COLO829 (cell line): ENCODE measurements around the gene RAB30.
"Not testable (repeated sequence)": the region's sequence is repeated elsewhere in the genome, so short reads cannot be mapped to it uniquely, and the experiment has no call there.

Source experiments
- DNase-seq: peaks from one replicate; pipeline ENCODE4 v3.0.0; 2012; ENCODE audit warnings: low spot score

RAB30 gene

DNA sequence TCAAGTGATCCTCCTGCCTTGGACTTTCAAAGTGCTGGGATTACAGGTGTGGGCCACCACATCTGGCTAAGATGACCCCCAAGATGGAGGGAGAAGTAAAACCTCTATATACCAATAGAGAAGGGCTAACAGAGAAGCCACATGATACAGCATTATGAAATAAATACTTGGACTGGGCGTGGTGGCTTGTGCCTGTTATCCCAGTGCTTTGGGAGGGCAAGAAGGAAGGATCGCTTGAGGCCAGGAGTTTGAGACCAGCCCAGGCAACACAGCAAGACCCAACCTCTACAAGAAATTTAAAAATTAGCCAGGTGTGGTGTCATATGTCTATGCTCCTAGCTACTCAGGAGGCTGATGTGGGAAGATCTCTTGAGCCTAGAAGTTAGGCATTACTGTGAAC lies 61.7 kb downstream of the RAB30 start:
- no peak for DNase-seq

DNA sequence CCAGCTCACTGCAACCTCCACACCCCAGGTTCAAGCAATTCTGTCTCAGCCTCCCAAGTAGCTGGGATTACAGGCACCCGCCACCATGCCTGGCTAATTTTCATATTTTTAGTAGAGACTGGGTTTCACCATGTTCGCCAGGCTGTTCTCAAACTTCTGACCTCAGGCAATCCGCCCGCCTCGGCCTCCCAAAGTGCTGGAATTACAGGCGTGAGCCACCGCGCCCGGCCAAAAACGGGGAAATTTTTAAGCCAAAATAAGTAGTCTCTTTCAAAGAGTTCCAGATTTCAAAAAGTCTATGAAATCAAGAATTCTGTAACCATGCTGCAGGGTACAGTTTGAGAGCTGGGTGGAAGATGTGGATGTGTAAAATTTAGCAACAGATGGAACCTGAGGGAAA lies 62.6 kb downstream of the RAB30 start:
- not testable (repeated sequence) for DNase-seq

- no peak for DNase-seq
These were observed 63.1 kb downstream of the RAB30 start for GRCh38 chr11:83008581-83008923.

GRCh38 chr11:83007909-83008580 lies 63.7 kb downstream of the RAB30 start:
- peak; percentile 35 for DNase-seq

DNA sequence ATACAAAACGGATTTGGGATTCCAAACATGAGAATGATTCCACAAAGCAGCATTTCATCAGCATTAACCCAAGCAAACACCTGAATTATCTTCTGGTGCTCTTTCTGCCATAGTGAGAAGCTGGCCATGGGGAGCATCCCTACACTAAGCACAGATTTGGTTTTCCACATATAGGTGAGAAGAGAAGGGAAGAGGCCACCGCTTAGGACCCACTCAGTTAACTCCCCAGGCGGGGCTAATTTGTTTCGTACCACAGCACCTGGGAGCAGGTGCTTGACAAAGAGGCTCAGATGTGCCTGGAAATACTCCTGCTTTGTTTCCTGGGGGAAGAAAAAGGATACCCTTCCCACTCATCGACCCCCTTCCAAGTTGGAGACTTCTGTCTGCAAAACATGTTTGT lies 64.2 kb downstream of the RAB30 start:
- DNase-seq: no peak

GRCh38 chr11:83006877-83007330 lies 64.8 kb downstream of the RAB30 start:
- no peak for DNase-seq

DNA sequence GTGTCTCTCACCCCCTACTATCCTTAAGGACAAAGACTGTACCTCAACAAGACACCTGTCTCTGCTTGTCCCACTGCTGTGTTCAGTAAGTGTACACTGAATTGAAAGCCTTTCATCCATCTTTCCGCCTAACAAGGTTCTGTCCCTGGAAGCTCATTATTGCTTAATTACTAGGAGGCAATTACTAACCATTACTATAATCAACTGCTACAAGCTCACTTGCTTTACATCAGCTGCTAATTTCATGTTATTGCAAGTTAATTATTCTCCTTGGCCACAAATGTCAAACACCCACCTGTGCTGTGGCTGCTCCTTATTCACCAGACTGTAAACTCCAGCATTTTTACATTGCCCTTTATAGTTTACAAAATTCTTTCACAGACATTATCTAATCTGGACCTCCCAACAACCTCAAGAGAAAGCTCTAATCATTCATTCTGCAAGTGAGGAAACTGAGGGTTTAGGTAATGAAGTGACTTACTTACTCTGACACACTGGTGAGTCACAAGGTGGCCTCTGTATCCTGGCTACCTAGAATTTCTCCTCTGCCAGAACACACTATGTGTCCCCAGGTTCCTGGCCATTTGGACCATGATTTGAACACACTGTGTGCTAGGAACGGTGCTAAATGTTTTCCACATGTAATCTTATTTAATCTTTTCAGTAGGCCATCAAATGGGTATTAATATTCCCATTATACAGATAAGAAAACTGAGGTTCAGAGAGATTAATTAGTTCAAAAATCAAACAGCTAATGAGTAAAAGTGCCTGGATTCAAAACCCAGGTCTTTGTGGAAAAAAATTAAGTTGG lies 66.7 kb downstream of the RAB30 start:
- DNase-seq: no peak

GRCh38 chr11:83002522-83002921 lies 69.2 kb downstream of the RAB30 start:
- no peak for DNase-seq

DNA sequence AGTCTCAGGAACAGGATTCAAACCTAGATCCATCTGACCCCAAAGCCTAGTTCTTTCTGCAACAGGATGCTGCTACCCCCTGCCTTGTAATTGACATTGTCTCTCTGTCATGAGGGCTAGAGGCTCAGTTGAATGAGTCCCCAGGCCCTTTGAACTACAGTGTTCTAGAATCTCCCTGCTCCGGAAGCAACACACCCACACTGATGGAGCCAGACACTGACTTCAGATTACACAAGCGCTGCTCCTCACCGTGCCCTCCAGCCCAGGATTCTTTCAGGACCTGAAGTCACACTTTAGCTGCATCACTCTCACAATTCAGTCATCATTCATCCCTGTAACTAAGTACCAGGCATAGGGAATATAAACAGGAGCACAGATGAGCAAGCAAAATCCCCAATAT lies 69.6 kb downstream of the RAB30 start:
- DNase-seq: no peak

DNA sequence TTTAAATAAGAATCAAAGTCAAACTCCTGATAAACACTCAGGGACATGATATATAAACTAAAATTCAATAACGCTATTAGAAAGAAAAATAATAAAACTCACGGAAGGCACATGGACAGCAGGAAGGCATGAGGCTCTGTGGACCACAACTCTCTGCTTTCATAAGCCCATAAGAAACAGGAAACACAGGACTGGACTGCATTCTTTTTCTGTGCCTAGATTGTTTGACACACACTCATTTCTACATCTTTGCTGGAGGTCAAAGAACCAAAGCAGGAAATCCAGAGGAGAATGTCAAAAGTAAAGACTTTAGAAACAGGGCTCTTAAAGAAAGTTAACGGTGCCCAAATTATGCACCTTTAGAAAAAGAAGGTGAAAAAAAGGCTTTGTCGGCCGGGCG lies 71.3 kb downstream of the RAB30 start:
- no peak for DNase-seq

GRCh38 chr11:82999232-82999631 lies 72.5 kb downstream of the RAB30 start:
- DNase-seq: no peak

- no peak for DNase-seq
These were observed 73.0 kb downstream of the RAB30 start for GRCh38 chr11:82998697-82999096.

DNA sequence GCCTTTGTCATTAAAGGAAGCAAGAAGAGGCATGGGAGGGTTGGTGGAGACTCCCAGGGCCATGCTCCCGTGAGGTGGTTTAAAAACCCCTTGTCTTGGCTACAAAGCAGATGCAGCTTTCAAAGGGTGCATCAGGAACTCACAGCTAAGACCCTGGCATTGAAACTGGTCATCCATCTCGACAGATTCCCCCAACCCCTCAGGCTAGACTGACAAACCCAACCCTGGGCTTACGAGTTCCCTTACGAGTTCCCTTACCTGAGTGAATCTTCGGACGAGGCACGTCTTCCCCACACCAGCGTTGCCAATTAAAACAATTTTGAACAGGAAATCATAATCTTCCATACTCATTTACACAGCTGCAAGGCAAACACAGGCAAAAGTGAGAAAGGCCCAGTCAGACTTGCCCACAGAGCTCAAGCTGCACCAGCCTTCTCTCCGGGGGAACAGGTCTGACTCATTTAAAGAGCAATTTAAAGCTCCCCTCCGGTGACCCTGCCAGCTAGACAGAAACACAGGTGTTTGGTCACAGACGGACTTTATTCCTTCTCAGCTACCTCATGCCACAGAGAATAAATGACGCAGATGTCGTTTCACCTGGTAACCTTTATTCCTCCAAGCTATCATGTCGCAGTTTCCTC lies 74.6 kb downstream of the RAB30 start:
- DNase-seq: no peak

DNA sequence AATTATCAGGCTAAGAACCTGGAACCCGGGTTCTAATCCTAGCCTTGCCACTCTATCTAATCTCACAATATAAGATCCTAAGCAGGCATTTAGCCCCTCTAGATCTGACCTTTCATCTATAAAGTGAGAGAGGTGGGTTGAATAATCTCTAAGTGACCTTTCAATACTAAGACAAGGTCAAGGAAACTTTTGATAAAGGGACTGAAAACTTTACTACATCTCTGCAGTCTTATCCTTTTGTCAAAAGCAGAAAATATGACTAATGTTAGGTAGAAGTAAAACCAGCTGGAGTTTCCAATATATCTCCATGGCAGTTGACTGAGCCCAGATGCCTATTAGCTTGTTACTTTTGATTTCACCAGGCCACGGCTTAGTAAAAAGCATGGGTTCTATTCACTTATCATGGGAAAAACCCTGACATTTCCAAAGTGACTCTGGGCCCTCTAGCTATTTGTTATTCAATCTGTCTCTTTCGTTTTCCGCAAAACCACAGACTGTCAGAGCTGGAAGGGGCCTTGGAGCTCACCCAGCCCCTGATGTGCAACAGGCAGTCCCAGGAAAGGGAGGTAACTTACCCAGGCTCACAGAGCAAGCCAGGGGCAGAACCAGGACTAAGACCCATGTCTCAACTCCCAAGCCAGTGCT lies 75.8 kb downstream of the RAB30 start:
- no peak for DNase-seq

- no peak for DNase-seq
These were observed 76.5 kb downstream of the RAB30 start for GRCh38 chr11:82995235-82995634.

GRCh38 chr11:82994604-82995230 lies 77.0 kb downstream of the RAB30 start:
- DNase-seq: no peak

- no peak for DNase-seq
These were observed 79.5 kb downstream of the RAB30 start for GRCh38 chr11:82992223-82992622.

- no peak for DNase-seq
These were observed 81.9 kb downstream of the RAB30 start for GRCh38 chr11:82989628-82990404.

- peak; percentile 75 for DNase-seq
These were observed 82.6 kb downstream of the RAB30 start for GRCh38 chr11:82988936-82989627.

DNA sequence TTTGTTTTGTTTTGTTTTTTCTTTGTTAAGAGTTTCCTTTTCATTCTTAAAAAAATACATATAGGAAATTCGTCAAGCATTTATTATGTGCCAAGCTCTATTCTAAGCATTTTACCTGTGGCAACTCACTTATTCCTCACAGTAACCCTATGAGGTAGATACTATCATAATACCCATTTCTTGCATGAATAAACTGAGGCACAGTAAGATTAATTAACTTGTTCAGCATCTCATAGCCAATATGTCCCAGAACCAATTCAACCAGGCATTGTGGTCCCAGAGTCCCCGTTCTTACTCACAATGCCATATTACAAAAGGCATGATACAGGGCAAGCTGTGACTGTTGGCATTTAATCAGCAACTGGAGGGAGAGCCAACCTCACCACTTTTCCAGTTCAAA lies 83.7 kb downstream of the RAB30 start:
- DNase-seq: no peak

DNA sequence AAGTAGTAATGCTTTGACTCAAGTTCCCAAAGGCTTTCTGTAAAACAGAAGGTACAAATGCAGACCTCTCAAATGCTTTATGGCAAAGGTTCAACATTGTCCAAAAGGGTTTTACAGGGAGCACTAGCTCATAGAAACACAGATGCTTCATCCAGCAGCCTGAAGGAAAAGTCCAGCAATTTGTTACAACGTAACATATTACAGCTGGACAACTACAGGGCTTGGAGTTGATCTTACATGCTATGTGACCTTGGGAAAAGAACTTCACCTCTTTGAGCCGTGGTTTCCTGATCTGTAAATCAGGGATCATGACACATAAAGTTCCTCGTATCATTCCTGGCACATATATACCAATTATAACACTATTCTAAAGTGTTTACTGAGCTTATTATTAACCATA lies 85.3 kb downstream of the RAB30 start:
- no peak for DNase-seq
